ENCODE data around the gene NOX3.
"Not testable (repeated sequence)": the region's sequence is repeated elsewhere in the genome, so short reads cannot be mapped to it uniquely, and the experiment has no call there.

- not testable (repeated sequence) for TF ChIP-seq POLR2A (IDR thresholded peaks at IDR 0.05; ENCODE audit: low read depth, low read length); POLR2AphosphoS5 (IDR thresholded peaks at IDR 0.05; ENCODE audit: low read depth, low read length); TAF1 (IDR thresholded peaks at IDR 0.05; ENCODE audit: borderline replicate concordance, low read depth, low read length)
Measured at GRCh38 chr6:155364021-155364420, 91.6 kb downstream of the NOX3 start.
